DMS79 (cell line): ENCODE data around the gene BST1.
"Not testable (repeated sequence)": the region's sequence is repeated elsewhere in the genome, so short reads cannot be mapped to it uniquely, and the experiment has no call there.

Source experiments
- DNase-seq: peaks from one replicate; lab custom pipeline; 2025; lab: John Stamatoyannopoulos, UW

BST1 gene

DNA sequence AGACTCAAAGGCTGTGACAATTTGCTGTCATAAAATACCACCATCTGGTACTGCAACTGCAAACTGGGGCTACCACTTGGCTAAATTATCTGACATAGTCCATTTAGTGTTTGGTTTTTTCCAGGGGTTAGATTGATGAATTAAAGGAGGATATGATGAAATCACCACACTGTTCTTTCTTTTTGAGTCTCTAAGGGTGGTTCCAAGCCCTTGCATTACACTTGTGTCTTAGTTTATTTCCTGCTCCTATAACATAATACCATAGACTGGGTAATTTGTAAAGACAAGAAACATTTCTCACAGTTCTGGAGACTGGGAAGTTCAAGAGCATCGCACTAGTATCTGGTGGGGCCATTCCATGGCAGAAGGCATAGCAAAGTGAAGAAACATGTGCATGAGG is 43.2 kb downstream of the BST1 start:
- DNase-seq: no peak

DNA sequence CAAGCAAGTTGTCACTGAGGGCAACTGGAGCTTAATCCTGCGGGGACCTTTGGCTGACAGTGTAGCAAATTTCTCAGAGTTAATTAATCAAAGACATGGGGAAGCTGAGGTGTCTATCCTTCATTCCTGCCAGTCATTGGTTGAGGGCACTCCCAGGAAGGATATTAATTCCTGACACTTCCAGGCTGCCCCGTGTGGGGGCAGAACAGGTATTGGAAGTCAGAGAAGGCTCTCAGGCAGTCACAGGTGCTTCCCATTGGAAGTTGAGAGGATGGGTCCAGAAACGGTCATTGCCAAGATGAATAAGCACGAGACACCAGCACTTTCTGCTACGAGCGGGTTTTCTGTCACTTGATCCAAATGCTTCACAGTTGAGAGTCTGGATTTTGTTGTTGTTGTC is 46.1 kb downstream of the BST1 start:
- DNase-seq: no peak

DNA sequence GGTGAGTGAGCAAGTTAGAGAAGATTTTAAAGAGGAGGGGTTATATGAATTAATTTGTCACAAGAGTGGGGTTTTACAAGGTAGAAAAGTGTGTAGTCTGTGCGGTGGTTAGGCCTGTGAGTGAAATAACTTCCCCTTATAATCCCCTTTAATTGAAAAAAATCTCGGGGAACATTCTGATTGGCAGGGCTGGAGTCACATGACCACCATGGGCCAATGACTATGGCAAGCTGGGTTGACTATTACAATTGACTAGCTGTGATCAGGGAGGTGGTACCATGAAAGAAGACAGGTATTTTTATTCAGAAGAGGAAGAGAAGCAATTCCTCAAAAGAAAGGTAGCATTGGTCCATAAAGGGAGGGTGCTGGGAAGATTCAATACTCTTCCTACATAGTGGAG is 48.3 kb downstream of the BST1 start:
- no peak for DNase-seq

DNA sequence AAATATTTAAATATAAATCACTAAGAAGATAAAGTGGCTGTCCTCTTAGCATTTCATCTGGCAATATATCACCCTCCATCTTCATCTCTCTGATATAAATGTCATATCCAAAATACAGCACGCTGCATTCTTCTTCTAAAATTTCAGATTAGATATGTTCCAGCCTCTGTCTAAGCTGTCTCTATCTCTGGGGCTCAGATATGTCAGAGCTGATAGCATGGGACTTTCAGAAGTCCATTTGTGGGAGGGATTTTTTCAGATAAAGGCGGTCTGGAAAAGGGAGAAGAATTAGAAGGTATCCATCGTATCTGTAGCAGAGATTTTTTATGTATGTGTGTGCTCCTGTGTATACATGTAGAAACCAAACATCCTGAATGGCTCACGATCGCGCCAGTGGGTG is 50.2 kb downstream of the BST1 start:
- DNase-seq: no peak

DNA sequence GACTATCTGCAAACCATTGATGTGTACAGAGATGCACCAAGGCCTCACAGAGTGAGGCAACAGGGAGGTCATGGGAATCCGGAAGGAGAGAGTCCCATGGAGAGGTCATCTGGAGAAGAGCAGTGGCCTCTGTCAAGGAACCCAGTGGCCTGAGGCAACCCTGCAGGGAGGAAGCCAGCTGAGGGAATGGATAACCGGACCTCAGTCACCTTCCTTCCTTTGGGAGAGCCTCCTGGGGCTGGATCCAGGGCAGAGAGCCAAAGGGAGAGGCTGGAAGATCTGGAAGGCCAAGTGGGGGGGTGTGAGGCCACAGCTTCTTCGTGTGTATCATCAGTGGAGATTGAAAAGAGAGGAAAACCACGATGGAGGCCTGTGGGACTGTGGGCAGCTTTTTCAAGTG is 50.9 kb downstream of the BST1 start:
- no peak for DNase-seq

- DNase-seq: no peak
Measured at GRCh38 chr4:15754323-15754722, 51.5 kb downstream of the BST1 start.

GRCh38 chr4:15755321-15756155 is 52.7 kb downstream of the BST1 start:
- DNase-seq: no peak

- DNase-seq: no peak
Measured at GRCh38 chr4:15756361-15756861, 53.5 kb downstream of the BST1 start.

DNA sequence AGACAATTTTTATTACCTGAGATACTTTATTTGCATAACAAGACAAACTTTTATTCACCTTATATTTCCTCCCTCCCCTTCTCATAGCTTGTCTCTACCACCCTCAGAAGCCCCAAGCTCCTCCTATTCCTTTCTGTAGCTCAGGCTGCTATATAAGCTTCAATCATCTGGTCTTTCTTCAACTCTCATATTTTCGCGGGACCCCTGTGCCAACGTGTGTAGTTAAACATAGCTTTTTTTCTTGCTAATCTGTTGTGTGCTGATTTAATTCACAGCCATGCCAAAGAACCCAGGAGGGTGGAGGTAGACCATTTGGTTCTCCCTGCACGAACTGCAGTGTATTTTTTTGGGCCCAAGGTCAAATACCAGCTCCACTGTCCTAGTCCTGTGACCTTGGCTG is 54.2 kb downstream of the BST1 start:
- DNase-seq: no peak

- no peak for DNase-seq
Measured at GRCh38 chr4:15758294-15758693, 55.4 kb downstream of the BST1 start.

GRCh38 chr4:15762460-15762859 is 59.6 kb downstream of the BST1 start:
- DNase-seq: not testable (repeated sequence)

- no peak for DNase-seq
Measured at GRCh38 chr4:15765391-15765790, 62.5 kb downstream of the BST1 start.

DNA sequence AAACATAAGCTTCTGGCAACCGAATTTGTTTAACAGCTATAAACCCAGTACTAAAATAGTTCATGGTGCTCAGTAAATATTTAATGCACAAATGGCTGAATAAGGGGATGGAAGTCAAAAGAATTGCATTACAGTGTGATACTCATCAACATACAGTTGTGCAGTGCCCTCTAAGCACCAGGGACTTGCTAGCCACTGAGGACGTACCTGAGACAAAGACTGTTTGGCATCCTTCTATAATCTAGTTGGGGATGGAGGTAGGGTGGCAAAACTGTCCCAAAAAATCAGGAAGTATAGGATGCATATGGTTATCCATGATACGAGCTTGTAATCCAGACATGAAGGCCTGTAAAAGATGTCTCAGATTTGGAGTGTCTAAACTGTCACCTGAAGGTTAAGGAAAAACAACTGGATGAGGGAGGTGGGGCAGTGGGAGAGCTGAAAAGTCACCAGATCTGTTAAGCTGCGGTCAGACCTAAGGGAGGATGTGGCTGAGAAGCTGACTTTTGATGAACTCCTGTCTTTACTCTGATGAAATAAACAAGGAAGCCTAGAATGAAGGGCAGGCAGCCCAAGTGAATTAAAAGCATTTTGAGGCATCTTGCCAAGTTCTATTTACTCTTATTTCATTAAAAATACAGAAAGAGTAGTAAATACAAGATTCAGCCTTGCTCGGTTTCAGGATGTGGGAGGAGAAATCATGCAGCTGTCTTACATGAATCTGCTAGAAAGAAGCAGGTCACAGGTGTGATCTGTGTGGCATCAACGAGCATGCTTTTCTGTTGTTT is 63.2 kb downstream of the BST1 start:
- no peak for DNase-seq

- no peak for DNase-seq
Measured at GRCh38 chr4:15766821-15767220, 64.0 kb downstream of the BST1 start.

DNA sequence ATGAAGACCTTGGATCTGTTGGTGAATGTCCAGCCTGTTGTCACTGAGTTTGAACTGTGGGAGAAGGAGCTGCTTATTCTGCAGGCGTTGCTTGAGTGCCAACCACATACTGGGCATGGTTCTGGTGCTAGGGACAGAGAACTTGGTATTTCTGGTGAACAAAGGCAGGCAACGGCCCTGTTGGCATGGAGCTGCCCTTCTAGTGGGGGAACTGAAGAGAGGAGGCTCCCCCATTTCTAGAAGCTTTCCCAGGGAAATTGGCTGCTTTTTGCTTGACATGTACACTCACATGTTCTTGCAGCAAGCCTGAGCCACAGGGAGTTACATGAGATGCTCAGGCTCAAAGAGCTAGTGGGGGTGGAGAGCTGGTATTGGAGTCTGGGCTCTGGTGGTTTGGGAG is 66.3 kb downstream of the BST1 start:
- no peak for DNase-seq

DNA sequence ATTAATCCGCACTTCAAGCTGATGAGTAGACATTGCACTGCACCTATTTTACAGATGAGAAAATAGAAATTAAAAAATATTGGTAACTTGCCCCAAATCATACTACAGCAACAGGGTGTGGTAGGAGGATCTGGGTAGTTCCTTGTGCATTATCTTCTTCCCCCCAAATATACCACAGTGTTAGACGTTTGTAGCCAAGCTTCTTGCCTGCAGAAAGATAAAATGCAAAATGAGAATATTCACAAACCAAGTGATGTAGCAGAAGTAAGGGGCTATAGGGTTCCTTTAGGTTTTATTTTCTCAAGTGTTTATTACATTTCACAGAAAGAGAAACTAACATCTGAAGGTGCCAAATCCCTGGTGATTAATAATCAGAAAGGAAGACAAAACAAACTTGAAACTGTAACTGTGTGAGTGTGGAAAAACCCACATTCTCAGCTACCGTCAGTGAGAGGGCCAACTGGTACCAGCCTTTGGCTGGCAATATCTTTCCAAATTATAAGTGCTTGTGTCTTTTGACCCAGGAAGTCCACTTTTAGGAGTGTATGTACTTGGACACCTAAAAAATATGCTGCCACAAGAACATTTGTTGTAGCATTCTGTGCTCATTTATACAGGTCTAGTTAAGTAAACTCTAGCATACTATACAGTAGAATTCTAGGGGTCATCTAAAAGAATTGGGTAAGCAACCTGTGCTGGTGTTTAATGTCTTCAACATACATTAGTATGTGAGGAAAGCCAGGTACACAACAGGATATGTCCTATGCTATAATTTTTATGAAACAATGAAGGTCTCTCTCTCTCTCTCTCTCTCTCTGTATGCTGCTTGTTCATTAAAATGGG is 68.6 kb downstream of the BST1 start:
- no peak for DNase-seq

- DNase-seq: no peak
Measured at GRCh38 chr4:15774020-15774420, 71.2 kb downstream of the BST1 start.

DNA sequence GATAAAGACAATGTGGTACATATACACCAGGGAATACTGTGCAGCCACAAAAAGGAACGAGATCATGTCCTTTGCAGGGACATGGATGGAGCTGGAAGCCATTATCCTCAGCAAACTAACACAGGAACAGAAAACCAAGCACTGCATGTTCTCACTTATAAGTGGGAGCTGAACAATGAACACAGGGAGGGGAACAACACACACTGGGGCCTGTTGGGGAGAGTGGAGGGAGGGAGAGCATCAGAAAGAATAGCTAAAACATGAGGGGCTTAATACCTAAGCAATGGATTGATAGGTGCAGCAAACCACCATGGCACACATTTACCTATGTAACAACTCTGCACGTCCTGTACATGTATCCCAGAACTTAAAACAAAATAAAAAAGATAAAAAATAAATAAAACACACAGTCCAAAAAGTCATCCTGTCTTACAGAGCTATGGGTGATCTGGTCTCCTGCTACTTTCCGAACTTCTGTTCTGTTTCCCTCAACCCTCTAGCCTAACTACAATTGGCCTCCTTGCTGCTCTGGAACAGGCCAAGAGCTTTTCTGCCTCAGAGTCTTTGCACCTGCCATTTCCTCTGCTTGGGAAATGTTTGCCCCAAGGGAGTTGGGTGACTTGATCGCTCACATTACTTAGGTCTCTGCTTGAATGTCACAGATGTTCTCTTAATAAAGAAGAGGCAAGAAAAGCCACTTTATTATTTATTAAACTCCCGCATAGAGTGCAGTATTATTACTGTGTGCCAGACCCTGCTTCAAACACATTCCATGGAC is 74.2 kb downstream of the BST1 start:
- no peak for DNase-seq

DNA sequence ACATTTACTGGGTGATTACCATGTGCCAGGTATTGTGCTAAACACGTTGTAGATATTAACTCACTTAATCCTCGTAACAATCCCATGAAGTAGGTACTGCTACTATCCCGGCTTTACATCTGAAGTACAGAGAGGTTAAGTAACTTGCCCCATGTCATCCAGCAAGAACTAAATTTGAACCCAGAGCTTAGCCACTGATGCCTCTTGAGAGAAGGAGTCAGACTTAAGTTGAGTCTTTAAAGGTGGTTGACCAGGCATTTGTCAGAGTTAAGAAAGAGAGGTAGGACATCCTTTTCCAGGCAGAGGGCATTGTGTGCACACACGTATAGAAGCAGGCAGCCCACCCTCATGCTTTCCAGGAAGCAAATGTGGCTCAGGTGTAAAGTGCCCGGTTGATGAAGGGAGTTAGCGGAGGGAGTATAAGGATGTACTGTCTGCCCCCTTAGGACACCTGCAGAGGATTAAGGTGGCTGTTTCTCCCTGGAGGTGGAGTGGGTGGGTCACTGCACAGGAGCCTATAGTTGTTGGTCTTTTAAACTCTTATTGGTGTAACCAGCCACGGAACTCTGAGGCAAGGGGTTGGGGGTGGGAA is 74.9 kb downstream of the BST1 start:
- DNase-seq: no peak

DNA sequence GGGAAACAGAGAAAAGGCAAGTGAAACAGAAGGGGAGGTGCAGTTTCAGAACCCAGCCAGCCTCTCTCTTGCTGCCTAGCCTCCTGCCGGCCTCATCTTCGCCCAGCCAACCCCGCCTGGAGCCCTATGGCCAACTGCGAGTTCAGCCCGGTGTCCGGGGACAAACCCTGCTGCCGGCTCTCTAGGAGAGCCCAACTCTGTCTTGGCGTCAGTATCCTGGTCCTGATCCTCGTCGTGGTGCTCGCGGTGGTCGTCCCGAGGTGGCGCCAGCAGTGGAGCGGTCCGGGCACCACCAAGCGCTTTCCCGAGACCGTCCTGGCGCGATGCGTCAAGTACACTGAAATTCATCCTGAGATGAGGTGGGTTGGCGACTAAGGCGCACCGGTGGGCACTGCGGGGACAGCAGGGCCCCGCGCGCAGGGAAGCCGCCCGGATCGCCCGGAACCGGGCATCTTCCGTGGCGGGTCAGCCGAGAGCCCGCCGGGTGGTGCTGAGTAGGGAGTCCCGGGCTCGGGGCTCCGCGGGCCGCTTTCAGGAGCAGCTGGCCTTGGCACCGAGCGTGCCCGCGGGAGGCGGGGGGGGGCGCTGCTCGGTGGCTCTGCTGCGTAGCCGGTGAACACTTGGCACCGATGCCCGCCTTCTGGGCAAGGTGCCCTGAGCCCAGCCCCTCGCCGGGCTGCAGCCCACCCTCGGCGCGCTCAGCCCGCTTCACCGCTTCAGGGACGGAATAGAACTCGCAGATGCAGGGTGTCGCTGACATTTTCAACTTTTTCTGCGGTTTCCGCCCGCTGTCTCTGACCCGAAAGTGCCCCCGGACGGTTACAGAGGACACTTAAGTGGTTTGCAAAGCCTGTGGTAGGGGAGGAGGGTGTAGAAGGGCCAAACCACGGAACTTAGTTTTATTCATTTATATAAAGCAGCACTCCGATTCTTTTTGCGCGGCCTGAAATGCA is 75.7 kb downstream of the BST1 start, which contains the start of gene CD38:
CD38 (plus strand) TSS at position 40 of the 953 bp plus-strand sequence; CDS start at position 127, 87 bp downstream.
- no peak for DNase-seq
